GM23338 (cell line): ENCODE data around the gene ARMCX5.

ENCODE experiments used
- CREB1 ChIP-seq: fragments of 250-450 bp; sonication (Bioruptor Pico); IDR thresholded peaks from 2 replicates; pipeline ENCODE4 v1.5.0; 2020; ENCODE audit warnings: low read depth, mild to moderate bottlenecking, moderate library complexity
- EZH2 ChIP-seq: fragments of 200-600 bp; sonication (generic); IDR thresholded peaks from one replicate; pipeline ENCODE4 v1.8.0; 2017; ENCODE audit warnings: antibody characterized with exemption, mild to moderate bottlenecking, low read depth; ENCODE audit not compliant: unreplicated experiment
- EZH2phosphoT487 ChIP-seq: fragments of 200-600 bp; sonication (generic); IDR thresholded peaks from one replicate; pipeline ENCODE4 v1.8.1; 2018; ENCODE audit warnings: antibody characterized with exemption; ENCODE audit not compliant: unreplicated experiment
- JUNB ChIP-seq: IDR thresholded peaks from one replicate; pipeline ENCODE4 v1.6.1; 2016; ENCODE audit warnings: antibody characterized with exemption; ENCODE audit not compliant: unreplicated experiment
- POLR2AphosphoS5 ChIP-seq: IDR thresholded peaks from 2 replicates; pipeline ENCODE4 v1.6.1; 2016; ENCODE audit warnings: antibody characterized with exemption, low read depth
- REST ChIP-seq: IDR thresholded peaks from one replicate; pipeline ENCODE4 v1.6.1; 2018; ENCODE audit warnings: antibody characterized with exemption; ENCODE audit not compliant: unreplicated experiment
- STAT1 ChIP-seq: IDR thresholded peaks from one replicate; pipeline ENCODE4 v1.6.1; 2016; ENCODE audit warnings: antibody characterized with exemption; ENCODE audit not compliant: unreplicated experiment
- ZNF114 ChIP-seq: fragments of 250-450 bp; sonication (Bioruptor Pico); IDR thresholded peaks from 2 replicates; pipeline ENCODE4 v1.5.0; 2020; ENCODE audit warnings: mild to moderate bottlenecking, moderate library complexity
- ZNF462 ChIP-seq: fragments of 250-450 bp; sonication (Bioruptor Pico); IDR thresholded peaks from 2 replicates; pipeline ENCODE4 v1.5.0; 2020; ENCODE audit warnings: mild to moderate bottlenecking, moderate library complexity
- TF ChIP-seq, protein P1 (sequence below), 2 experiments: fragments of 200-600 bp in 1 of 2; sonication (generic) in 1 of 2; conservative IDR thresholded peaks; 2 replicates each; pipeline versions ENCODE4 v1.5.1 to v1.6.1; 2016 to 2017; ENCODE audit warnings: antibody characterized with exemption in 2 of 2, low read depth in 2 of 2, mild to moderate bottlenecking in 2 of 2, moderate library complexity in 1 of 2
- TF ChIP-seq, protein P2 (sequence below): IDR thresholded peaks from 2 replicates; pipeline ENCODE4 v1.6.1; 2016; ENCODE audit warnings: antibody characterized with exemption

- TF ChIP-seq, protein P1, sequence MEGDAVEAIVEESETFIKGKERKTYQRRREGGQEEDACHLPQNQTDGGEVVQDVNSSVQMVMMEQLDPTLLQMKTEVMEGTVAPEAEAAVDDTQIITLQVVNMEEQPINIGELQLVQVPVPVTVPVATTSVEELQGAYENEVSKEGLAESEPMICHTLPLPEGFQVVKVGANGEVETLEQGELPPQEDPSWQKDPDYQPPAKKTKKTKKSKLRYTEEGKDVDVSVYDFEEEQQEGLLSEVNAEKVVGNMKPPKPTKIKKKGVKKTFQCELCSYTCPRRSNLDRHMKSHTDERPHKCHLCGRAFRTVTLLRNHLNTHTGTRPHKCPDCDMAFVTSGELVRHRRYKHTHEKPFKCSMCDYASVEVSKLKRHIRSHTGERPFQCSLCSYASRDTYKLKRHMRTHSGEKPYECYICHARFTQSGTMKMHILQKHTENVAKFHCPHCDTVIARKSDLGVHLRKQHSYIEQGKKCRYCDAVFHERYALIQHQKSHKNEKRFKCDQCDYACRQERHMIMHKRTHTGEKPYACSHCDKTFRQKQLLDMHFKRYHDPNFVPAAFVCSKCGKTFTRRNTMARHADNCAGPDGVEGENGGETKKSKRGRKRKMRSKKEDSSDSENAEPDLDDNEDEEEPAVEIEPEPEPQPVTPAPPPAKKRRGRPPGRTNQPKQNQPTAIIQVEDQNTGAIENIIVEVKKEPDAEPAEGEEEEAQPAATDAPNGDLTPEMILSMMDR (conservative IDR thresholded peaks at IDR 0.05; ENCODE audit: low read depth in 2 of 2): no peak
- TF ChIP-seq EZH2 (no peak), EZH2phosphoT487 (no peak), CREB1 (CRISPR knock-in tag) (no peak), POLR2AphosphoS5 (no peak), JUNB (no peak), STAT1 (no peak), REST (no peak), ZNF462 (no peak), ZNF114 (CRISPR knock-in tag) (no peak)
- TF ChIP-seq, protein P2, sequence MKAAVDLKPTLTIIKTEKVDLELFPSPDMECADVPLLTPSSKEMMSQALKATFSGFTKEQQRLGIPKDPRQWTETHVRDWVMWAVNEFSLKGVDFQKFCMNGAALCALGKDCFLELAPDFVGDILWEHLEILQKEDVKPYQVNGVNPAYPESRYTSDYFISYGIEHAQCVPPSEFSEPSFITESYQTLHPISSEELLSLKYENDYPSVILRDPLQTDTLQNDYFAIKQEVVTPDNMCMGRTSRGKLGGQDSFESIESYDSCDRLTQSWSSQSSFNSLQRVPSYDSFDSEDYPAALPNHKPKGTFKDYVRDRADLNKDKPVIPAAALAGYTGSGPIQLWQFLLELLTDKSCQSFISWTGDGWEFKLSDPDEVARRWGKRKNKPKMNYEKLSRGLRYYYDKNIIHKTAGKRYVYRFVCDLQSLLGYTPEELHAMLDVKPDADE: no peak
These were observed 52.1 kb downstream of the ARMCX5 start, which contains the start of gene GPRASP1 for GRCh38 chrX:102651242-102652011.
